HG03108 (cell line): ENCODE measurements around the gene ASIC4.

Experiments
- ATAC-seq: cut with Tn5 transposase; IDR thresholded peaks from one replicate; pipeline ENCODE4 v1.9.1; 2021; ENCODE audit warnings: moderate library complexity; ENCODE audit not compliant: unreplicated experiment

The ASIC4 gene

DNA sequence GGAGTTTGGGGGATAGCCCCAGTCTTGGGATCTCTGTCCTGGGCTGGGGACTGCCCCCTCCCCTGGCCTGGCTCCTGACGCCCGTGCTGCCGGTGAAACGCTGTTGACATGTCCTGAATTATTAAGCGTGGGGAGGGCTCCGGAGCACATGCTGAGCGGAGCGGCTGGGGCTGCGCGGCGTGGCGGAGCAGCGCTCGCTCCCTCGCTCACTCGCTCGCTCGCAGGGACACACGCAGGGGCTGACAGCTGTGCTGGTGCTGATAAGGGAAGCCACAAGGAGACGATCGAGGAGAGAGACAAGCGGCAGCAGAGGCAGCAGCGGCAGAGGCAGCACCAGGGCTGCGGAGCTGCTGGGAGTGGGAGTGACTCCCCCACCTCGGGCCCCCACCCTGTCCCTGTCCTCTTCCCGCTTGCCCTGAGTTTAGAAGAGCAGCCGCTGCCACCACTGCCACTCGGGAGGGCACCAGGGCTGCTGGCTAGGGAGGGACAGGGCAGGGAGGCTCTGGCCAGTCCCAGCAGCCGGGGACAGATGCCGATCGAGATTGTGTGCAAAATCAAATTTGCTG lies at the start of gene ASIC4:
Gene ASIC4 (plus strand): TSS at position 287 of the 566 bp plus-strand sequence. CDS start 243 bp downstream, at position 530.
- ATAC-seq, result no peak

DNA sequence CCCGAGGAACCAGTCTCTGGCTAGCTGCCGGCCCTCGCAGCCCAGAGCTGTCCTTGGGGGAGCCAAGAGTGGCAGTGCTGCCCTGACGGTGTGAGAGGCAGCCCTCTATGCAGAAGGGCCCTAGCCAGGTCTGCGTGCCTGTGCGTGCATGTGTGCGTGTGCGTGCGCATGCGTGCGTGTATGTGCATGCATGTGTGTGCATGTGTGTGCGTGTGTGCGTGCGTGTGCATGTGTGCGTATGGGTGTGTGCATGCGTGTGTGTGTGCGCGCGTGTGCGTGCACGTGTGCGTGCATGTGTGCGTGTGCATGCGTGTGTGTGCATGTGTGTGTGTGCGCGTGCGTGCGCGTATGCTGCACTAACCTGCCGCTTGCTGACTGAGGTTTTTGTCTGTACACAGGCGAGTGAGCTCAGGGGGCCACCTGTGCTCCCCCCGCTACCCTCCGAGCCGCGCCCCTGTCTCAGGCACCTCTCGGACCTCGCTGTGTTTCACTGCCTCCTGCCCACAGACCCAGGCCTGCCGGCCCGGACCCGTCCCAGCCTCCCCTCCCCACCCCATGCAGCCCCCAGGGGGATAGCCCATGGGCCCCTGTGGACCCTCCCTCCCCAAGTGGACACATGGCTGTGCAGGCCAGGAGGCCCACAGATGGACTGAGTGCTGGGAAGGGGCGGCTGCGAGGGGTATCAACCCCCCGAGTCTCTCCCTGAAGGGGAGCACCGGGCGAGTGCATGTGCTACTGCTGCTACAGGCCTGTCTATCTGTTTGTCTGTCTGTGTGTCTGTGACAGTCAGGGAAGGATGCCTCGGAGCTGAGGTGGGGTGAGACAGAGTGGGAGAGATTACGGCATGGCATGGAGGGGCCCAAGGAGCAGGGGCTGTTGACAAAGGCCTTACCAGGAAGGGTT lies 48.4 kb upstream of the ASIC4 start:
- ATAC-seq, result no peak

- no peak for ATAC-seq
These were observed 47.2 kb upstream of the ASIC4 start for GRCh38 chr2:219466816-219467735.

GRCh38 chr2:219467736-219468075 lies 46.6 kb upstream of the ASIC4 start:
- ATAC-seq, result no peak

GRCh38 chr2:219468410-219469185 lies 45.7 kb upstream of the ASIC4 start:
- ATAC-seq, result no peak

- ATAC-seq, result no peak
These were observed 45.0 kb upstream of the ASIC4 start for GRCh38 chr2:219469186-219469724.

- ATAC-seq, result no peak
These were observed 43.9 kb upstream of the ASIC4 start for GRCh38 chr2:219470429-219470828.

GRCh38 chr2:219471476-219472371 lies 42.6 kb upstream of the ASIC4 start:
- no peak for ATAC-seq

GRCh38 chr2:219472629-219473187 lies 41.6 kb upstream of the ASIC4 start:
- ATAC-seq, result no peak

GRCh38 chr2:219473511-219473910 lies 40.8 kb upstream of the ASIC4 start:
- no peak for ATAC-seq

- no peak for ATAC-seq
These were observed 39.8 kb upstream of the ASIC4 start for GRCh38 chr2:219474285-219475060.

GRCh38 chr2:219475278-219475677 lies 39.0 kb upstream of the ASIC4 start:
- ATAC-seq, result no peak

- no peak for ATAC-seq
These were observed 38.3 kb upstream of the ASIC4 start for GRCh38 chr2:219475697-219476651.

- ATAC-seq, result no peak
These were observed 37.6 kb upstream of the ASIC4 start for GRCh38 chr2:219476652-219477151.

DNA sequence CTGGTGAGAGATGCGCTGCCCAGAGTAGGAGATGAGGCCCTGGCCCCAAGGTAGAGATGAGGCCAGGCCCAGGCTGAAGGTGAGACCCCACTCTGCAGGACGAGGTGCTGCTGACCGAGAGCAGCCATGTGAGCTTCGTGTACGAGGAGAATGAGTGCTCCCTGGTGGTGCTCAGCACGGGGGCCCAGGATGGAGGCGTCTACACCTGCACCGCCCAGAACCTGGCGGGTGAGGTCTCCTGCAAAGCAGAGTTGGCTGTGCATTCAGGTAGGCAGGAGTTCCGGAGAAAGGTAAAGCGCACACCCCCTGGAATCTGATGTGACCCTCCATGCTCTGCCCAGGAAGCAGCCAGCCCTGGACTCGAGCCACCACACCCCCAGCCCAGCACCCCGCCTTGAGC lies 37.1 kb upstream of the ASIC4 start:
- ATAC-seq, result no peak

- ATAC-seq, result no peak
These were observed 36.5 kb upstream of the ASIC4 start for GRCh38 chr2:219477815-219478214.

DNA sequence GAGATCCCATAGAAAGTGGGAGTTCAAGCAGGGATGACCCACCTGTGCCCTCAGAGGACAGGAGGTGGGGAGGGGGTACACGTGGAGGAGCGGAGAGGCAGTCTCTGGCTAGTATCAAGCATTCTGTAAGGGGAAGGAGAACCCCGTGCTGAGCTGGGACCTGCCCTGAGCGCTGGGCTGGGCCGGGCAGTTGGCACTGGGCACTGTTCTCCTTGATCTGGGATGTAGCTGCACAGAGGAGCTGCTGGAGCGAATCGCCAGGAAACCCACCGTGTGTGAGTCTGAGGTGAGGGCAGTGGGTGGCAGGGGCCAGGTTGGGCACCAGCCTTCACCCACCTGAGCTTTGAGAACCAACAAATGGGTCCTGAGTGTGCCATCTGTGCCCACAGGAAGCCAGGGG lies 35.4 kb upstream of the ASIC4 start:
- no peak for ATAC-seq
